SHP77 treated with DMSO at 0.1 percent for 48 hours (cell line): ENCODE results near the gene PMIS2.

ENCODE experiments used
- DNase-seq: peaks from one replicate; lab custom pipeline; 2025; lab: John Stamatoyannopoulos, UW

The PMIS2 gene

DNA sequence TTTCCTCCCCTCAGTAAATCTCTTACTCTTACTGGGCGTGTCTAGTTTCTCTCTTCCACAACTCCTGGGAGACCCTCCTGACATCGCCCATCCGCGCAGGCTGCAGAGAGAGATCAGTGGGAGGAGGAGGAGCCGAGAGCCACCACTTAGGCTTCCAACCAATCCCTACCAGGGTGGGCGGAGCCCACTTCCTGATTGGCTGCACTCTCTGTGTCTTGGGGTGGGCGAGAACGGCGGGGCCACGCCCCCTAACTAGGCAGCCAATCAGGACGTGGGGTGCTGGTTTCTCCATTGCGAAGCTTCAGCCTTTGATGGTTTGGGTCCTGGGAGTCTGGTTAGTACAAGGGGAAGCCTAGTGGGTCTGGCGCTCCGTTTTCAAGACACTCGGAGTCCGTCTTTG, at the start of gene PMIS2:
Gene PMIS2, plus strand, starts transcription at position 326 of the 400 bp plus-strand sequence. CDS start 87 bp downstream, outside the sequence.
- DNase-seq = no peak

DNA sequence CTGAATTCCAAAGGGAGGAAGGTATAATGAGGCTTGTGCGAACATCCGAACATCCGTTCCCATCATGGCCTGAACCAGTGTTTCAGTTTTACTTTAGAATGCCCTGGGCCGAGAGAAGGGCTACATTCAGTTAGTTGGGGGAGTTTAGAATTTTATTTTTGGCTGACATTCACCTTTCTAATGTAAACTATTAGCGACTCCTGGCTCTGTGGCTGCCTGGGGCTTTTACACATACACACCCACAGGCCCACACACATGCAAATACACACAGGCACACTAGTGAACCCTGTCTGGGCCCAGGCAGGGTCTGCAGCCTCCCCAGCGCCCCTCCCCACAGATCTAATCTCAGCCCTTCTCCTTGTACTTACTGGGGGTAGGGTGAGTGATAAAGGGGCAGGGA, 46.7 kb upstream of the PMIS2 start:
- no peak for DNase-seq

DNA sequence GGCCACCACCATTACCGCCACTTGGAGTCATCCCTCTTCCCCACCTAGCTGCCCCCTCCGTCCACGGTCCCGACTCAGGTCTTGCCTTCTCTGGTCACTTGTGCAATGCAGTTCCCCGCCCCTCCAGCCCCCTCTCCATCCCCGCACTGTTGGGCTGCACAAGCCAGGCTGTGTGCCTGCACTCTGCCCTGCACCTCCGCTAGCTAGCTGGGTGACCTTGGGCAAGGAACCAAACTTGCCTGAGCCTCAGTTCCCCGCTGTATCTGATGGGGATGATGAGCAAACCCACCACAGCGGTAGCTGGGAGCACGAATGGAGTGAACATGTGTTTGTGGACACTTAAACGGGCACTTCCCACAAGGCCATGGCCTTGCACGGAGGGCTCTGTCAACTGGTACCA, 46.1 kb upstream of the PMIS2 start:
- no peak for DNase-seq

DNA sequence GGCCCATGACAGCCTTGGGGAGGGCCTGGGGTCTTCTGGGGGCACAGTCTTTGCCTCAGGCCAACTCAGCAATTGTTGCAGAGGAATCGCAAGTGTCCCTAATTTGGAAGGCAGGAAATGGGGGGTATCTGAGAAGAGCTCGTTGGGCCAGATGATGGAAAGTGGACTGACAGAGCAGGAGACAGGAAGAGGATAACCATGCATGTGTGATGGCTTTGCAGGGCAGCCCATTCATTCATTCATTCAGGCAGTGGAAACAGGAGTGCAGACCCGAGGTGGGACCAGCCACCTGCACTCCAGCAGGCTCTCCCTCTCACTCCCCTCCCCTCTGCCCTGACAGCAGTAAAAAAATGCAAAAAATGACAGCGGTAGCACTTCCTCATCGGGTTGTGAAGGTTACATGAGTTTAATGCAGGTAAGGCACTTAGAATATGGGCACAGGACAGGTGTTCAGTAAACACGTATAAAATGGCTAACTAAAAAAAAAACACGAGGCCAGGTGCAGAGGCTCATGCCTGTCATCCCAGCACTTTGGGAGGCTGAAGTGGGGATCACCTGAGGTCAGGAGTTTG, 45.5 kb upstream of the PMIS2 start:
- no peak for DNase-seq

DNA sequence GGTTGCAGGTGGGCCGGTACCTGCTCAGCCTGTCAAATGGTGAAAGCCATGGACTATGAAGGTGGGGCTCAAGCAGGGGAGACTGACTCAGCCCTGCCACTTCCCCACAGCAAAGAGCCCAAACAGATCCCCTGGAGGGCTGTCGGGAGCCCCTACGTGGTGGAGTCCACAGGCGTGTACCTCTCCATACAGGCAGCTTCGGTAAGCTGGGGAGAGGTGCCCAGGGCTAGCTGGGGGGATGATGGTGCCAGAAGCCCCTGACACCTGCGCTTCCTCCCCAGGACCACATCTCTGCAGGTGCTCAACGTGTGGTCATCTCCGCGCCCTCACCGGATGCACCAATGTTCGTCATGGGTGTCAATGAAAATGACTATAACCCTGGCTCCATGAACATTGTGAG, 43.8 kb upstream of the PMIS2 start:
- no peak for DNase-seq

DNA sequence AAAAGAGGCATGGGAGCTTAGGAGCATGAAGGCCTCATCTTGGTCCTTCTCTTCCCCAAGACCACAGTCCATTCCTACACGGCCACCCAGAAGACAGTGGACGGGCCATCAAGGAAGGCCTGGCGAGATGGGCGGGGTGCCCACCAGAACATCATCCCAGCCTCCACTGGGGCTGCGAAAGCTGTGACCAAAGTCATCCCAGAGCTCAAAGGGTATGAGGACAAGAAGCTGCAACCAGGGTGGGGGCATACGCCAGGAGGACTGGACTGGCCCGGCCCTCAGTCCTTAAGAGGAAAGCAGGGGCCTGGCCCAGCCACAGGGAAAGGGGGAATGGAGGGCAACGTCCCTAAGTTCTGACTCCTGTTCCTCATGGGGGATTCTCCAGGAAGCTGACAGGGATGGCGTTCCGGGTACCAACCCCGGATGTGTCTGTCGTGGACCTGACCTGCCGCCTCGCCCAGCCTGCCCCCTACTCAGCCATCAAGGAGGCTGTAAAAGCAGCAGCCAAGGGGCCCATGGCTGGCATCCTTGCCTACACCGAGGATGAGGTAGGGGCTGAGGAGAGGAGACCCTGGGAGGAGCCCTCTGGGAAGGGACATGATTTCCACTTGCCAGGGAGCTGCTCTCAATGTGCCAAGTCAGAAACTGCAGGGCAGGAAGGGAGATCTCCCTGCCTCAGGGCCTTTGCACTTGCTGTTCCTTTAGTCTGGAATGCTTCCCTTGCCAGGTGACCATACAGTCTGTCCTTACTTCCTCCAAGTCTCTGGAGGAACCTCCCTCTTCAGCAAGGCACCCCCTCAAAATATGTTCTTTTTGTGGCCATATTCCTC, 42.5 kb upstream of the PMIS2 start:
- no peak for DNase-seq

DNA sequence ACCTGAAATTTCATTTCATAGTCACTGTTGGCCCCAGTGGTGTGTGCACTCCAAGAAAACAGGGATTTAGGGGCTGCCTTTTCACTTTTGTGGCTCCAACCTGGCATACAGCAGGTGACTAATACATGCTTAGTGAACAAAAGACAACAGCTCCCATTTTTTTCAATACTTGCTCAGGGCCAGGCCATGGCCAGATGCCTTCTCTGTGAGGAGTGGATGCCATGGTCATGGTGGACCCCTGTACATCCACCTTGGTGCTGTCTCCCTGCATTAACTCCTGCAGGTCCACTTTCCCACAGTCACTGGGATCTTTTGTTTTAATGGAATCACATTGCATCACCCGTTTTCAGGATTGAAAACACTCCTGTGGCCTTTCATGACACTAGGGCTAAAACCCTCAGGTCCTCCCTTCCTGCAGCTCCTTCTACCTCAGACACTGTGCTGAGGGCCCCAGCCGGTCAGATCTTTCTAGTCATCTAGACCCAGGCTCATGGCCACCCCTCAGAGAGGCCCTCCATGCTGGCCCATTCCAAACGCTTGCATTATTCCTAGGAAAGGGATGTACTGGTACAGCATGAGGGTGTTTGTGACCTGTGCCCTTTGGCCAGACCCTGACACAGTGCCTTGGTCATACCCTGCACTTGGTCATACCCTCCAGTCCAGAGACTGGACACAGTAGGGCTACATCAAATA, 41.7 kb upstream of the PMIS2 start:
- no peak for DNase-seq

DNA sequence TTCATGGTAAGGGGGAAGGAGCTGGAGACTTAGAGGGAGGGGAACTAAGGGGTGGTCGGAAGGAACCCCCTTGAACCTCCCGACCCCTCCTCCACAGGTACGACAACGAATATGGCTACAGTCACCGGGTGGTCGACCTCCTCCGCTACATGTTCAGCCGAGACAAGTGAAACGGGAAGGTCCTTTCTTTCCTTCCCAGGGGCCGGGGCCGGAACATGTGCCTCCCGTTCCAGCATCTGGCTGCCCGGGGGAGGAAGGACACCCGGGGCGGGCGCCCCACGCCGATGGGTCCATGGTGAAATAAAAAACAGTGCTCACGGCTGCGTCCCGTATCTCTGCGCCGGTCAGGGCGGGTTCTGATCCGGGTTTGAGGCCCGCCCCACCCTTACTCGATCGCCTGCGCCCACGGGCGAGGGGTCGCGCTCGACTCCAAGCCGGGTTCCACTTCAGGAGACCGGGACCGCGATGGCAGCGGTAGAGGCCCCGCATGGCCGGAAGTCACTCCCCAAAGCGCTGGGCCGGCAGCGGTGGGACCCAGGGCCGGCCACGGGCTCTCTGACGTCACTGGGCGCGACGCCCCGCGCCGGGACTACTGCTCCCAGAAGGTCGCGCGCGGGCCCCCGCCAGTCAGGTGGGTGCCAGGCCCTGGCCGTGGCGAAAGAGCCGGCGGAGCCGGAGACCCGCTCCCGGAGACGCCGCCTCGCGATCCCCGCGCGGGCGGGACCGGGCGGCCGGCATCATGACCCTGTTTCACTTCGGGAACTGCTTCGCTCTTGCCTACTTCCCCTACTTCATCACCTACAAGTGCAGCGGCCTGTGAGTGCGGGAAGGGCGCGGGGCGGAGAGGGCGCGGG, 40.7 kb upstream of the PMIS2 start, which contains the start of gene TMEM147:
Gene TMEM147, plus strand, starts transcription at position 626 of the 854 bp plus-strand sequence. Its CDS starts 114 bp downstream, at position 740.
- peak; percentile 67 for DNase-seq

DNA sequence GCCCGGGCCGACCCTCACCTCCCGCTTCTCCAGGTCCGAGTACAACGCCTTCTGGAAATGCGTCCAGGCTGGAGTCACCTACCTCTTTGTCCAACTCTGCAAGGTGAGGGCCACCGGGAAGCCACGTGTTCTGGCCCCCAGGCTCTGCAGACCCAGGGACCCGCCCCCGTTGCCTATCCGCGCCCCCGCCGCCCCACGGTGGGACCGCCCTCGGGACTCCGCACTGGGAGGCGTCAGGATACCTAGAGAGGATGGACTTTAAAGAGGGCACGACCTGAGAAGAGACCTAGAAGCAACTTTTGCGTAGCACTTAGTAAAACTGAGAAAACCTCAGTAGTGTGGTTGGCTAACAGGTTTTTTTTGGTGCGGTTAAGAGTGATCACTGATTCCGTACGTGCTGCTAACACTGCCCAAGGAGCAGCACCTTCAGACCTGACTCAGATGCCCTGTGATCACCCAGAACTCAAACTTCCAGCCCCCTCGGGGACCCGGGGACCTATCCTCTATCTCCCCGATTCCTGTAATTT, 40.1 kb upstream of the PMIS2 start:
- no peak for DNase-seq

DNA sequence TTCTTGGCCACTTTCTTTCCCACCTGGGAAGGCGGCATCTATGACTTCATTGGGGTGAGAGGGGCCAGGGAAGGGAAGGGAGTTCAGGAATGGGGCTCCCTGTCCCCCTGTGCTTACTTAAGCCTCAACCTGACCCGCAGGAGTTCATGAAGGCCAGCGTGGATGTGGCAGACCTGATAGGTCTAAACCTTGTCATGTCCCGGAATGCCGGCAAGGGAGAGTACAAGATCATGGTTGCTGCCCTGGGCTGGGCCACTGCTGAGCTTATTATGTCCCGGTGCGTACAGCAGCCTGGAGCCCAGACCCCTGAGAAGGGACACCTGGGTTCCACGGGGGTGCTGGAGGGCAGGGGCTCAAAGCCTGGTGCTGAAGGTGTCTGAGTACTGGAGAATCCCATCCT, 39.4 kb upstream of the PMIS2 start:
- no peak for DNase-seq

DNA sequence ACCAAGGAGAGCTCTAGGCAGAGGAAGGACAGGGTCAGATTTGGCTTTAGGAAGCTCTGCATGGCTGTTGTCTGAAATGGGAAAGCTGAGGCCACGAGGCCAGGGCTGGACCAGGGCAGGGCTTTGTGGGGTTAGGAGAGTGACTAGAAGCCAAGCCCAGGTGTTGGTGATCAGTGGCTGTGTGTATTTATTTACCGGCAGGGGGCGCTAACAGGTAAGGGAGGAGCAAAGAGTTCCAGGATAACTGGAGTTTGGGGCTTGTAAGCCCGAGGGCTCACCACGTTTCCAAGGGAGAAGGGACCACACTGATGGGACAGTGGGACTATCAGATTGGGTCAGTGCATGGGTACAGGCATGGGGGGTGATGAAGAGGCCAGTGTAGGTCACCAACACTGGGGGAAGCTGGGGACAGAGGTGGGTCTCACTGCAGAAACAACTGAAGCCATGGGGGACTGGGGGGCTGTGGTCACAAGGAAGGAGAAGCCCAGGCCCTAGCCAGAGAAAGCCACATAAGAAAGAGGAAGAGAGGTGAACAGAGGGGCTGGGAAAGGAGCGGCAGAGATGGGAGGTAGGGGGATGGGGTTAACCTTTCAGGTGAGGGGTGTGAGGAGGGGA, 36.7 kb upstream of the PMIS2 start:
- peak; percentile 39 for DNase-seq

DNA sequence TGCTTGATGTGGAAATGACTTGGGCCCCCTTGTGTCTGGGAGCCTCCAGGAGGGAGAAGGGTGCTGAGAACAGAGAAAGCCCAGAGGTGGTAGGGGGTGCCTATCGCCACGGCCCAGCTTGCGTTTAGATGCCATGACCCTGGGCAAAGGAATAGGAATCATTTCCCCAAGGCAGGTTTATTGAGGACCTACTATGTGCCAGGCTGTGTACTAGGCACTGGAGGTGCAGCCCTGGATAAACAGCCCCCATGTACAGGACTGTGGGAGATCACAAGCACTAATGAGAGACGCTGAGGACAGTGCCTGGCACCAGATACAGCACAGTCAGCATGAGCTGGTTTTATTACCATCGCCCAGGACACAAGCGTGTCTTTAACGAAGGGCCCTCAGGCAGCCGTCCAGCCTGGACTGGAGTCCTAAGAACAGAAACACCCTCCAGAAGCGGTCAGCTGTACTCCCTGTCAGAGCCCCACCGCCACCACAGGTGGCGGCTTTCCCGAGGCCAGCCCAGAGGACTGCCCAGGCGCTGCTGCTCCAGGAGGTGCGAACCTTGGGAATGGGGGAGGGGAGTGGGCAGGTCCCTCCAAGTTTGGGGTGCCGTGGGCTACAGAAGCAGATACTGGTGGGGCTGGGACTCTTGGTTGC, 36.0 kb upstream of the PMIS2 start:
- DNase-seq = no peak

DNA sequence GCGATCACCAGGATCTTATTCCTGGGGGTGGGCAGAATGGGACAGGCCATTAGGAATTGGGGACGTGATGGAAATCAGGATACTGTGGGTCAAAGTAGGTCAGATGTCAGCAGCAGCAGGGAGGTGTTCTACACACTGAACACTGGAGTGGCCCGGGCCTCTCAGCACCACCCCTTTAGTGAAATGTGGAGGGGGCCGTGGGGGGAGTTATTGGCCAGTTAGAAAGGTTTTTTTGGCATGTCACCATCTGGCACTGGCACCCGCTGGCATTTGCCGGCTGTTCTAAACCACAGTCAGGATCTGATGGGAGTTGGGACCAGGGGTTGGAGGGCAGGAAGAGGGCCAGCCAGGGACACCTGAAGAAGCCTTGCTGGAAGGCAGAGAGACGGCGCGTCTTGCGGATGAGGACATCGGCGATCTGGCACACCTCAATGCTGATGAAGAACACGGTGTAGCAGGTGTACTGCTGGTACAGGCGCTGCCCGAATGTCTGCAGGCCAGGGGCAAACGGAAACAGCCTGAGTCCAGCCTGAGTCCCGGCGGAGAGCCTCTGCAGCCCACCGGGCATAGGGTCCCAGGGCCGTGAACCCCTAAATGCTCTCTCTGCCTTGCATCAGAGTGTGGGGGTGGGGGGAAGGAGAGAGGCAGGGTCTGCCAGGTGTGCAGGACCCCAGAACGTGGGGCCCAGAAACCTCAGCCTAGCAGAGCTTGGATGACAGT, 34.7 kb upstream of the PMIS2 start:
- DNase-seq = no peak

DNA sequence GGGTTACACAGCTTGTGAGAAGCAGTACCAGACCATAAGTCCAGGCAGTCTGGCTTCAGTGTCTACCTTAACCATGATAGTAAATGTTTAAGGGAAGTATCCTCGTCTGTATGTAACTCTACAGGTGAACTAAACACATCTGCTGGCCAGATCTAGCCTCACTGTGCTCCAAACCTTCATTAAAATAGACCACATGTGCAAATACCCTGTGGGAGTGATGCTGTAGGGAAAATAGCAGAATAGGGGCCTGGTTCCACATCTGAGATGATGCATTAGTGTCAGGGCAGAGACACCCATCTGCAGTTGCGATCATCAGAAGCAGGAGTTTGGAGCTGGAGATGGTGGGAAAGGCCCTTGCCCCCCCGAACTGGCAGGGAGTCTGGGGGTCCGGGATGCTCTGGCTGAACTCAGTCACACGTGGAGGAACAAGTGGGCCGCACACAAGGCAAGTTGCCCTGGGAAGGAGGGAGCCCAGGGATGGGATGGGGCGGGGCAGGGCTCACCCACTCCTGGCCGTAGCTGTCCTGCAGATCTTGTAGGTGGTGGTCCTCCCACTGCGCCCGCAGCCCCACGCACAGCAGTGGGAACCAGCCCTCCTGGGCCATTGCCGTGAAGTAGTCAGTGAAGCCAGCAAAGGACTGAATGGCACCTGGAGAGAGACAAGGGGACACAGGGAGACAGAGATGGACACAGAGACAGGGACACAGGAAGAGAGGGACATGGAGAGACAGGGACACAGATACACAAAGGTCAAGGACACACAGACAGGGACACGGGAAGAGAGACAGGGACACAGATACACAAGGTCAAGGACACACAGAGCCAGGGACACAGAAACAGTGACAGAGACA, 33.2 kb upstream of the PMIS2 start:
- no peak for DNase-seq

DNA sequence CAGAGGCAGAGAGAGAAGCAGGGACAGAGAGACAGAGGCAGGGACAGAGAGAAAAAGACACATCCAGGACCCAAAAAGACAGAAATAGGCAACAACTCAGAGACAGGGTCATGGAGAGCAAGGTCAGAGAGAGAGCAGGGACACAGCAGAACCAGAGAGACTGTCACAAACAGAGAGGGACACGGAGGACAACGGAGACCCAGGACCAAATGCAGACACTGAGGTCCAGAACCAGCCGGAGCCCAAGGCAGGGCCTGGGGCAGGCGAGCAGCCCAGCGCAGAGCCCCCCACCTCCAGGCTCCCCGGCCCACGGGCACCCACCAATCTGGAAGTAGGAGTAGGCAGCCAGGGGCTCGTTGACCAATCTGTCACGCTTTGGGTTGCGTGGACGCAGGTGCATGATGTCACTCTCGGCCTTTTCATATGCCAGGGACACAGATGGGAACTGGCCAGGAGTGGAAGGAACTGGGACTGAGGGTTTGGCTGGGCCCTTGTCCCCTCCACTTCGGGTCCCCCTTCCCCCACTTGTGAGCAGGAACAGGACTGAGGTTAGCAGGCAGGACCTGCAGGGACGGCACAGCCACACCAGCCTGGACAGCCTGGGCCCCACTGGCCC, 32.5 kb upstream of the PMIS2 start:
- no peak for DNase-seq

DNA sequence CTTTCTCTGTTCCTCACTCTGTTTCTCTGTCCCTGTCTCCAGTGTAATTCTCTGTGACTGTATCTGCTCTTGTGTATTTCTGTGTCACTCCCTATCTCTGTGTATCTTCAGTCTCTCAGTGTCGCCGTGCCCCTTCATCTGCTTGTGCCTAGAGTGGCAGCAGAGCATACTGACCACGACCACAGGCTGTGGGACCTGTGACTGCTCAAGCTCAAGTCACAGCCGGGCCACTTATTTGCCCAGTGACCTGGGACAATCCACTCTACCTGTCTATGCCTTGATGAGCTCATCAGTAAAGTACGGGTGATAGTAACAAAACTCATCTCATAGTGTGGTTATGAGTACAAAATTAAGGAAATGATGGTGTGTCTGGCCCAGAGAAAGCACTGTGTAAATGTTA, 31.9 kb upstream of the PMIS2 start:
- DNase-seq = no peak

DNA sequence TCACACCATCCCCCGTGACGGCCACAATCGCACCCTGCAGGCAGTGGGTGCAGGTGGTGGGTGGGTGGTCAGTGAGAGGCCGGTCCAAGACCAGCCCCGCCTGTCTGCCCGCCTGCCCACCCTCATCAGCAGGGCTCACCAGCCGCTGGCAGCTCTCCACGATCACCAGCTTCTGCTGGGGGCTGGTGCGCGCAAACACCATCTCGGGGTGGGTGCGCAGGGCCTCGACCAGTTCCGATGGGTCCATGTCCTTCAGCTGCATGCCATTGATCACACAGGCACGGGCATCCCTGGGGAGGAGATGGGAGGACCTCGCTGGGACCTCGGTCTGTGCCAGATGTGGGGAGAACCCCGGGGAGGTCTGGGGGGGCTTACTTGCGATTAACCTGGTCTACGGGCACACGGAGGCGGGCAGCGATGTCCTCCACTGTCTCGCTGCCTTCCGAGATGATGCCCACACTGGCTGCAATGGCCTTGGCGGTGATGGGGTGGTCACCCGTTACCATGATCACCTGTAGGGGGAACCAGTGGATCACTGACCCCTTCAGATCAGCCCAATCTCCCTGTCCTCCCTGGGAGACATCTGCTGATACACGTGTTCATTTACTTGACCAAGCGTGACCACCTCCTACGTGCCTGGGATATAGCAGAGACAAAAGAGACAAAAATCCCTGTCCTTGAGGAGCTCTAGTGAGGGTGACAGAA, 30.5 kb upstream of the PMIS2 start:
- no peak for DNase-seq

DNA sequence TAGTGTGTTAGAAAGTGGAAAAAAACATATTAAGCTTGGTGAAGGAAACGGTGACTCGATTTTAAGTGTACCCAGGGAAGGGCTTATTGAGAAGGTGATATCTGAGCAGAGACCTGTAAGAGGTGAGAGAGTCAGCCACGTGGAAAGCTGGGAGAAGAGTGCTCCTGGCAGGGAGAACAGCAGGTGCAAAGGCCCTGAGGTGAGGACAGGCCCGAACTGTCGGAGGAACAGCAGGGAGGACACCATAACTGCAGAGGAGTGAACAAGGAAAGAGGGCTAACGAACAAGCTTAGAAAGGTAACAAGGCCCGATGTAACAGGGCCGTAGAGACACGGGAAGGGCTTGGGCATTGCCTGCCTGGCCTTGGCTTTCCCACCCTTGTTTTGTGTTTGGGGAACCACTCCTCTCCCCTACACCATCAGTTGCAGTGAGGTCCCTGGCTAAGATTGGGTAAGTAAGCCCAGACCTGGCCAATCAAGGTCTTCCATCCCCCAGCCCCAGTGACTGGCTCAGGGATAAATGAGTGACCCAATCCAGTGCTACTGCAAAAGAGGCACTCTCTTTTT, 29.9 kb upstream of the PMIS2 start:
- no peak for DNase-seq
